ENCODE results near the gene CMTM3.

The CMTM3 gene

GRCh38 chr16:66660422-66661209, 56.1 kb downstream of the CMTM3 start (continued):
- no peak for TF ChIP-seq ZBTB10 (tag by site-specific recombination; IDR thresholded peaks at IDR 0.05)
- no peak for TF ChIP-seq SP2 (tag by site-specific recombination; IDR thresholded peaks at IDR 0.05)
- no peak for TF ChIP-seq GLI2 (tag by site-specific recombination; IDR thresholded peaks at IDR 0.05; ENCODE audit: borderline replicate concordance, low read depth)
- peak; percentile 73; the same call in 1 of the 2 replicates for TF ChIP-seq ZFP69B (tag by site-specific recombination; IDR thresholded peaks at IDR 0.05)
- TF ChIP-seq ZNF518A (tag by site-specific recombination; conservative IDR thresholded peaks at IDR 0.05; ENCODE audit: low read depth): no peak
- no peak for TF ChIP-seq ZBTB26 (tag by site-specific recombination; optimal IDR thresholded peaks at IDR 0.05)
- TF ChIP-seq TSHZ1 (tag by site-specific recombination; IDR thresholded peaks at IDR 0.05; ENCODE audit: borderline replicate concordance): no peak
- peak; percentile 69 for TF ChIP-seq CTCF (tag by site-specific recombination; IDR thresholded peaks at IDR 0.05)
- TF ChIP-seq IKZF3 (tag by site-specific recombination; IDR thresholded peaks at IDR 0.05): peak; percentile 48; the same call in 1 of the 2 replicates
- no peak for TF ChIP-seq BCL11B (tag by site-specific recombination; IDR thresholded peaks at IDR 0.05; ENCODE audit: low read depth)
- no peak for TF ChIP-seq GFI1B (tag by site-specific recombination; IDR thresholded peaks at IDR 0.05)
- TF ChIP-seq KLF16 (tag by site-specific recombination; IDR thresholded peaks at IDR 0.05): no peak
- peak; percentile 95 for TF ChIP-seq ZNF341 (tag by site-specific recombination; IDR thresholded peaks at IDR 0.05; ENCODE audit: low read depth)
- no peak for TF ChIP-seq ZNF624 (tag by site-specific recombination; IDR thresholded peaks at IDR 0.05)
- no peak for TF ChIP-seq ZNF184 (tag by site-specific recombination; IDR thresholded peaks at IDR 0.05)
- TF ChIP-seq GLIS2 (tag by site-specific recombination; IDR thresholded peaks at IDR 0.05): 0 out of 2 replicates have a peak, but pooled peaks have one; percentile 11
- TF ChIP-seq ZNF274 (IDR thresholded peaks at IDR 0.05; ENCODE audit: low read length): no peak
- no peak for TF ChIP-seq ZNF274 (tag by site-specific recombination; IDR thresholded peaks at IDR 0.05; ENCODE audit: borderline replicate concordance)
- no peak for TF ChIP-seq SP7 (tag by site-specific recombination; IDR thresholded peaks at IDR 0.05)
- TF ChIP-seq ZNF335 (tag by site-specific recombination; conservative IDR thresholded peaks at IDR 0.05): peak; percentile 44; the same call in 1 of the 2 replicates
- TF ChIP-seq ZNF114 (tag by site-specific recombination; IDR thresholded peaks at IDR 0.05): no peak
- 0 out of 2 replicates have a peak, but pooled peaks have one; percentile 9 for TF ChIP-seq ZNF449 (tag by site-specific recombination; IDR thresholded peaks at IDR 0.05)
- TF ChIP-seq ZNF37A (tag by site-specific recombination; IDR thresholded peaks at IDR 0.05): no peak

Data from HEK293 (cell line).